ENCODE measurements around the gene AOPEP.

AOPEP gene

GRCh38 chr9:94719878-94720277 is 6.6 kb upstream of the AOPEP start:
- WGBS = 96% methylated on average over 3 of the region's 4 CpGs
- Histone ChIP-seq H3K9me3 (ENCODE audit: insufficient read depth, low read depth, low read length) (peaks cover 7% of the 10 kb centered on the region; the same call in 1 of the 2 replicates), H3K27ac (ENCODE audit: low read depth, low read length) (no peak overlapping the region)

GRCh38 chr9:94720846-94721549 is 5.5 kb upstream of the AOPEP start:
- H3K27ac ChIP-seq (ENCODE audit: low read depth, low read length) = no peak overlapping the region
- 92% methylated on average over 5 of the region's 5 CpGs for WGBS
- no peak overlapping the region for H3K9ac ChIP-seq (ENCODE audit: low read depth, low read length)

More at GRCh38 chr9:94719878-94720277, 6.6 kb upstream of the AOPEP start:
- H3K27me3 ChIP-seq (ENCODE audit: insufficient read depth, low read length) = no peaks in the 10 kb centered on the region
- H3K36me3 ChIP-seq (ENCODE audit: insufficient read depth, low read length) = no peaks in the 10 kb centered on the region
- H3K9ac ChIP-seq (ENCODE audit: low read depth, low read length) = no peak overlapping the region
- H3K4me1 ChIP-seq (ENCODE audit: insufficient read depth, low read length) = no peaks in the 10 kb centered on the region
- no peak overlapping the region for H3K4me3 ChIP-seq (ENCODE audit: low read length)

GRCh38 chr9:94721754-94722153 is 4.7 kb upstream of the AOPEP start:
- peaks cover 7% of the 10 kb centered on the region; the same call in 1 of the 2 replicates for H3K9me3 ChIP-seq (ENCODE audit: insufficient read depth, low read depth, low read length)
- no peak overlapping the region for H3K4me3 ChIP-seq (ENCODE audit: low read length)
- H3K4me1 ChIP-seq (ENCODE audit: insufficient read depth, low read length) = no peaks in the 10 kb centered on the region
- H3K27me3 ChIP-seq (ENCODE audit: insufficient read depth, low read length) = no peaks in the 10 kb centered on the region
- 100% methylated on average over 2 of the region's 2 CpGs for WGBS
- no peak overlapping the region for H3K27ac ChIP-seq (ENCODE audit: low read depth, low read length)
- no peak overlapping the region for H3K9ac ChIP-seq (ENCODE audit: low read depth, low read length)
- no peaks in the 10 kb centered on the region for H3K36me3 ChIP-seq (ENCODE audit: insufficient read depth, low read length)

More at GRCh38 chr9:94720846-94721549, 5.5 kb upstream of the AOPEP start:
- Histone ChIP-seq H3K27me3 (ENCODE audit: insufficient read depth, low read length) (no peaks in the 10 kb centered on the region), H3K36me3 (ENCODE audit: insufficient read depth, low read length) (no peaks in the 10 kb centered on the region), H3K9me3 (ENCODE audit: insufficient read depth, low read depth, low read length) (peaks cover 7% of the 10 kb centered on the region; the same call in 1 of the 2 replicates), H3K4me1 (ENCODE audit: insufficient read depth, low read length) (no peaks in the 10 kb centered on the region), H3K4me3 (ENCODE audit: low read length) (no peak overlapping the region)

- no peaks in the 10 kb centered on the region for H3K27me3 ChIP-seq (ENCODE audit: insufficient read depth, low read length)
- 92% methylated on average over 3 of the region's 3 CpGs for WGBS
These were observed 1.2 kb upstream of the AOPEP start for GRCh38 chr9:94725293-94725692.

GRCh38 chr9:94728719-94729118 is 2.2 kb downstream of the AOPEP start:
- peaks cover 4% of the 10 kb centered on the region; the same call in 1 of the 2 replicates for H3K4me1 ChIP-seq (ENCODE audit: insufficient read depth, low read length)
- WGBS = 91% methylated on average over 6 of the region's 6 CpGs
- no peak overlapping the region for H3K27ac ChIP-seq (ENCODE audit: low read depth, low read length)
- no peak overlapping the region for H3K9ac ChIP-seq (ENCODE audit: low read depth, low read length)
- no peak overlapping the region for H3K4me3 ChIP-seq (ENCODE audit: low read length)
- peaks cover 7% of the 10 kb centered on the region for H3K36me3 ChIP-seq (ENCODE audit: insufficient read depth, low read length)
- no peaks in the 10 kb centered on the region for H3K27me3 ChIP-seq (ENCODE audit: insufficient read depth, low read length)
- no peaks in the 10 kb centered on the region for H3K9me3 ChIP-seq (ENCODE audit: insufficient read depth, low read depth, low read length)

More at GRCh38 chr9:94725293-94725692, 1.2 kb upstream of the AOPEP start:
- H3K36me3 ChIP-seq (ENCODE audit: insufficient read depth, low read length) = no peaks in the 10 kb centered on the region
- no peak overlapping the region for H3K9ac ChIP-seq (ENCODE audit: low read depth, low read length)
- H3K9me3 ChIP-seq (ENCODE audit: insufficient read depth, low read depth, low read length) = peaks cover 7% of the 10 kb centered on the region; the same call in 1 of the 2 replicates
- no peak overlapping the region for H3K4me3 ChIP-seq (ENCODE audit: low read length)
- no peak overlapping the region for H3K27ac ChIP-seq (ENCODE audit: low read depth, low read length)
- H3K4me1 ChIP-seq (ENCODE audit: insufficient read depth, low read length) = peaks cover 4% of the 10 kb centered on the region; the same call in 1 of the 2 replicates

GRCh38 chr9:94729199-94729598 is 2.7 kb downstream of the AOPEP start:
- Histone ChIP-seq H3K4me1 (ENCODE audit: insufficient read depth, low read length) (peaks cover 4% of the 10 kb centered on the region; the same call in 1 of the 2 replicates), H3K36me3 (ENCODE audit: insufficient read depth, low read length) (peaks cover 7% of the 10 kb centered on the region), H3K9me3 (ENCODE audit: insufficient read depth, low read depth, low read length) (no peaks in the 10 kb centered on the region), H3K27me3 (ENCODE audit: insufficient read depth, low read length) (no peaks in the 10 kb centered on the region), H3K4me3 (ENCODE audit: low read length) (no peak overlapping the region), H3K9ac (ENCODE audit: low read depth, low read length) (no peak overlapping the region), H3K27ac (ENCODE audit: low read depth, low read length) (no peak overlapping the region)
- WGBS = 81% methylated on average over 3 of the region's 3 CpGs

- Histone ChIP-seq H3K36me3 (ENCODE audit: insufficient read depth, low read length) (peaks cover 7% of the 10 kb centered on the region), H3K4me1 (ENCODE audit: insufficient read depth, low read length) (no peaks in the 10 kb centered on the region), H3K4me3 (ENCODE audit: low read length) (no peak overlapping the region), H3K9ac (ENCODE audit: low read depth, low read length) (no peak overlapping the region), H3K9me3 (ENCODE audit: insufficient read depth, low read depth, low read length) (no peaks in the 10 kb centered on the region), H3K27ac (ENCODE audit: low read depth, low read length) (no peak overlapping the region), H3K27me3 (ENCODE audit: insufficient read depth, low read length) (no peaks in the 10 kb centered on the region)
- WGBS = 94% methylated on average over 4 of the region's 4 CpGs
These were observed 7.7 kb downstream of the AOPEP start for GRCh38 chr9:94734054-94734754.

GRCh38 chr9:94736759-94737158 is 10.3 kb downstream of the AOPEP start:
- Histone ChIP-seq H3K9me3 (ENCODE audit: insufficient read depth, low read depth, low read length) (no peaks in the 10 kb centered on the region), H3K4me1 (ENCODE audit: insufficient read depth, low read length) (no peaks in the 10 kb centered on the region), H3K27ac (ENCODE audit: low read depth, low read length) (no peak overlapping the region), H3K27me3 (ENCODE audit: insufficient read depth, low read length) (no peaks in the 10 kb centered on the region), H3K36me3 (ENCODE audit: insufficient read depth, low read length) (peaks cover 7% of the 10 kb centered on the region), H3K4me3 (ENCODE audit: low read length) (no peak overlapping the region), H3K9ac (ENCODE audit: low read depth, low read length) (no peak overlapping the region)

- Histone ChIP-seq H3K4me1 (ENCODE audit: insufficient read depth, low read length) (no peaks in the 10 kb centered on the region), H3K9ac (ENCODE audit: low read depth, low read length) (no peak overlapping the region), H3K9me3 (ENCODE audit: insufficient read depth, low read depth, low read length) (no peaks in the 10 kb centered on the region), H3K27me3 (ENCODE audit: insufficient read depth, low read length) (no peaks in the 10 kb centered on the region), H3K4me3 (ENCODE audit: low read length) (no peak overlapping the region), H3K36me3 (ENCODE audit: insufficient read depth, low read length) (no peaks in the 10 kb centered on the region; the same call in 1 of the 2 replicates), H3K27ac (ENCODE audit: low read depth, low read length) (no peak overlapping the region)
- 92% methylated on average over 3 of the region's 3 CpGs for WGBS
These were observed 13.8 kb downstream of the AOPEP start for GRCh38 chr9:94740145-94740840.

- Histone ChIP-seq H3K36me3 (ENCODE audit: insufficient read depth, low read length) (no peaks in the 10 kb centered on the region), H3K4me3 (ENCODE audit: low read length) (no peak overlapping the region), H3K27me3 (ENCODE audit: insufficient read depth, low read length) (no peaks in the 10 kb centered on the region), H3K9ac (ENCODE audit: low read depth, low read length) (no peak overlapping the region), H3K4me1 (ENCODE audit: insufficient read depth, low read length) (no peaks in the 10 kb centered on the region), H3K9me3 (ENCODE audit: insufficient read depth, low read depth, low read length) (no peaks in the 10 kb centered on the region), H3K27ac (ENCODE audit: low read depth, low read length) (no peak overlapping the region)
- WGBS = 96% methylated on average over 2 of the region's 3 CpGs
These were observed 15.4 kb downstream of the AOPEP start for GRCh38 chr9:94741866-94742265.
